HepG2 (cell line): ENCODE results near the gene COPS3. TPM values are rescaled to one million over a fixed set of nuclear protein-coding genes. Genes with fewer than 3 reads are reported as not detected.

Source experiments
- ATAC-seq: fragments of 200-7000 bp; cut with Tn5 transposase; 3 replicates; pipeline ENCODE4 v1.9.1; 2020; ENCODE audit warnings: mild to moderate bottlenecking, moderate library complexity
- BruUV-seq: library from RNA; stranded (reverse); fragments of 400-500 nt; replicated peaks from 2 replicates; lab custom pipeline; 2021; lab: Mats Ljungman, UMichigan
- CTCF ChIA-PET: fragments of 300-600 bp; formaldehyde crosslinking; extraction: SDS; loops from one replicate; lab custom pipeline; 2021; ENCODE audit warnings: low total read pairs, inconsistent platforms, low intra/inter-chr PET ratio; lab: Yijun Ruan, JAX
- POLR2A ChIA-PET: fragments of 350-600 bp; sonication (Branson Sonifier 250); formaldehyde crosslinking; loops from one replicate; lab custom pipeline; 2020; ENCODE audit warnings: antibody characterized with exemption, inconsistent platforms; lab: Yijun Ruan, JAX
- DNase-seq: peaks from one replicate; pipeline ENCODE4 v3.0.0-alpha.2; 2015; ENCODE audit warnings: low spot score
- FAIRE-seq: peaks from 3 replicates; lab custom pipeline; 2011; peaks lifted over from hg19 to GRCh38; lab: Jason Lieb, UNC
- H2AFZ ChIP-seq: one replicate; pipeline ENCODE4 v1.6.1; 2011; ENCODE audit warnings: low read length, inconsistent platforms
- H3K27ac ChIP-seq: fragments of 300-600 bp; 3 replicates; pipeline ENCODE4 v1.8.0; 2011; ENCODE audit warnings: mixed run types, mild to moderate bottlenecking, mixed read lengths, low read length, inconsistent platforms; ENCODE audit not compliant: insufficient read depth; ENCODE audit errors: extremely low read length
- H3K27me3 ChIP-seq, 2 experiments: fragments of 200-600 bp in 1 of 2; 2 replicates in 1 of 2; 3 replicates in 1 of 2; pipeline versions ENCODE4 v1.6.0 to v1.8.0; 2011; ENCODE audit warnings: low read length in 2 of 2, mild to moderate bottlenecking in 2 of 2, moderate library complexity in 2 of 2, inconsistent platforms in 1 of 2; ENCODE audit not compliant: insufficient read depth in 2 of 2, control insufficient read depth in 1 of 2
- H3K36me3 ChIP-seq, 2 experiments: fragments of 200-600 bp in 1 of 2; replicated peaks in 1 of 2; 2 replicates in 1 of 2; 3 replicates in 1 of 2; pipeline versions ENCODE4 v1.5.1 to v1.8.0; 2011; ENCODE audit warnings: low read length in 2 of 2, inconsistent platforms in 1 of 2; ENCODE audit not compliant: insufficient read depth in 2 of 2, control insufficient read depth in 1 of 2
- H3K4me1 ChIP-seq: 2 replicates; pipeline ENCODE4 v1.5.1; 2012; ENCODE audit warnings: low read length, inconsistent platforms; ENCODE audit not compliant: insufficient read depth
- H3K4me2 ChIP-seq: 2 replicates; pipeline ENCODE4 v1.6.0; 2011; ENCODE audit warnings: low read depth, low read length, inconsistent platforms
- H3K4me3 ChIP-seq, 3 experiments: fragments of 200-600 bp in 1 of 3; sonication (generic), shearing (Covaris generic) in 1 of 3; replicated peaks in 1 of 3; 2 replicates each; pipeline ENCODE4 v1.5.1; 2011 to 2016; ENCODE audit warnings: low read length in 3 of 3, inconsistent platforms in 2 of 3, low read depth in 2 of 3, mild to moderate bottlenecking in 2 of 3, control low read depth in 1 of 3, mixed read lengths in 1 of 3; ENCODE audit not compliant: insufficient read depth in 1 of 3
- H3K79me2 ChIP-seq: one replicate; pipeline ENCODE4 v1.6.1; 2011; ENCODE audit warnings: low read length, inconsistent platforms; ENCODE audit not compliant: insufficient read depth
- H3K9ac ChIP-seq: 2 replicates; pipeline ENCODE4 v1.6.0; 2011; ENCODE audit warnings: mild to moderate bottlenecking, low read depth, low read length, inconsistent platforms; ENCODE audit not compliant: insufficient read depth
- H3K9me3 ChIP-seq: 2 replicates; pipeline ENCODE4 v1.5.1; 2012; ENCODE audit warnings: mild to moderate bottlenecking, low read length
- H4K20me1 ChIP-seq: 2 replicates; pipeline ENCODE4 v1.6.0; 2011; ENCODE audit warnings: inconsistent platforms, mild to moderate bottlenecking, low read length, moderate library complexity; ENCODE audit not compliant: insufficient read depth
- FIP1L1 ChIP-seq: fragments of 200-400 bp; formaldehyde crosslinking; IDR thresholded peaks from 2 replicates; pipeline ENCODE4 v1.6.1; 2018; ENCODE audit warnings: low read depth, mild to moderate bottlenecking, low read length, moderate library complexity, borderline replicate concordance; ENCODE audit not compliant: insufficient read depth
- FOXO1 ChIP-seq: sonication (generic); formaldehyde crosslinking; IDR thresholded peaks from 2 replicates; pipeline ENCODE4 v1.4.0; 2020; ENCODE audit warnings: missing genetic modification reagents
- HIVEP1 ChIP-seq: sonication (generic); formaldehyde crosslinking; IDR thresholded peaks from 2 replicates; pipeline ENCODE4 v1.4.0; 2020; ENCODE audit warnings: mild to moderate bottlenecking, missing genetic modification reagents
- LBX2 ChIP-seq: sonication (generic); formaldehyde crosslinking; IDR thresholded peaks from 2 replicates; pipeline ENCODE4 v1.5.0; 2020; ENCODE audit warnings: missing genetic modification reagents, mild to moderate bottlenecking, borderline replicate concordance
- PBX2 ChIP-seq: IDR thresholded peaks from 2 replicates; pipeline ENCODE4 v1.6.1; 2016; ENCODE audit warnings: control low read depth
- SP4 ChIP-seq: sonication (generic); formaldehyde crosslinking; IDR thresholded peaks from 2 replicates; pipeline ENCODE4 v1.8.1; 2023; ENCODE audit warnings: mild to moderate bottlenecking, missing genetic modification reagents
- TAF1 ChIP-seq: sonication (generic); formaldehyde crosslinking; IDR thresholded peaks from 2 replicates; pipeline ENCODE4 v1.4.0; 2020; ENCODE audit warnings: missing genetic modification reagents
- ZFP90 ChIP-seq: sonication (generic); formaldehyde crosslinking; IDR thresholded peaks from 2 replicates; pipeline ENCODE4 v1.8.0; 2022; ENCODE audit warnings: missing genetic modification reagents, mild to moderate bottlenecking, inconsistent platforms, borderline replicate concordance
- ZMYM3 ChIP-seq: sonication (generic); formaldehyde crosslinking; IDR thresholded peaks from 2 replicates; pipeline ENCODE4 v1.5.1; 2020; ENCODE audit warnings: mild to moderate bottlenecking, missing genetic modification reagents
- WGBS: methylation state at CpG from one replicate; pipeline ENCODE4 v1.1.6; 2017; ENCODE audit warnings: low lambda C conversion rate; 5-methylcytosine and 5-hydroxymethylcytosine counted together
- in situ Hi-C: cut with HindIII; loops from 2 replicates; pipeline ENCODE4 v1.10.0; 2017; ENCODE audit warnings: low pct_unique_long_range_greater_than_20kb; ENCODE audit not compliant: extremely low pct_ligation_motif_present
- intact Hi-C: fragments of 100-400 bp; cut with micrococcal nuclease; formaldehyde crosslinking; loops from one replicate; pipeline ENCODE4 v1.10.0; 2022; ENCODE audit not compliant: unreplicated experiment
- polyA plus RNA-seq, 8 experiments: library from polyadenylated mRNA; depleted of rRNA in 3 of 8; stranded (reverse) in 7 of 8; unstranded in 1 of 8; fragments of >200 nt; fragmentation: Illumina TruSeq in 4 of 8; extraction: Trizol in 4 of 8; gene quantifications; 2 replicates each; pipeline versions ENCODE4 v1.2.1 to v1.2.3, GENCODE V29; 2011 to 2016; ENCODE audit warnings: low read depth in 4 of 8, missing spikeins in 1 of 8, mixed read lengths in 1 of 8; ENCODE audit not compliant: insufficient read depth in 1 of 8
- total RNA-seq, 5 experiments: library from RNA; depleted of rRNA; stranded (reverse); fragments of >200 nt; fragmentation: Illumina TruSeq; extraction: Trizol; gene quantifications; 2 replicates each; pipeline ENCODE4 v1.2.3, GENCODE V29; 2016; ENCODE audit warnings: low read depth in 1 of 5
- TF ChIP-seq, protein P1 (sequence below): sonication (generic); IDR thresholded peaks from 2 replicates; pipeline ENCODE4 v1.6.1; 2016; ENCODE audit warnings: low read depth, borderline replicate concordance

COPS3 gene
- total and polyA plus RNA-seq, 2 of the 13 experiments (the other 11 are each of a cell fraction or from before 2014, with no cell fraction given), result 46.3 to 103 TPM

GRCh38 chr17:17246879-17247278 lies 34.2 kb downstream of the COPS3 start:
- Histone ChIP-seq H2AFZ (no peak overlapping the region), H3K4me1 (no peaks in the 10 kb centered on the region), H3K27ac (no peak overlapping the region), H3K79me2 (no peaks in the 10 kb centered on the region), H3K9ac (no peak overlapping the region), H3K4me3 (no peak overlapping the region), H3K4me2 (no peak overlapping the region), H3K36me3 (peaks cover 3 to 33% of the 10 kb centered on the region in 2 experiments; a peak in 3 of 5 replicates), H3K9me3 (no peaks in the 10 kb centered on the region), H4K20me1 (no peaks in the 10 kb centered on the region), H3K27me3 (no peaks in the 10 kb centered on the region)
- intact Hi-C loops (no loop called here), in situ Hi-C loops (no loop called here)
- ChIA-PET CTCF (no interaction called here), POLR2A (no interaction called here)
- 93% methylated on average over 3 of the region's 3 CpGs for WGBS
- ATAC-seq (no peak), FAIRE-seq (no peak), DNase-seq (no peak)
- no peak for TF ChIP-seq PBX2
- no peak for TF ChIP-seq FOXO1 (CRISPR knock-in tag)
- no peak for TF ChIP-seq ZFP90 (CRISPR knock-in tag)
- TF ChIP-seq, protein P1, sequence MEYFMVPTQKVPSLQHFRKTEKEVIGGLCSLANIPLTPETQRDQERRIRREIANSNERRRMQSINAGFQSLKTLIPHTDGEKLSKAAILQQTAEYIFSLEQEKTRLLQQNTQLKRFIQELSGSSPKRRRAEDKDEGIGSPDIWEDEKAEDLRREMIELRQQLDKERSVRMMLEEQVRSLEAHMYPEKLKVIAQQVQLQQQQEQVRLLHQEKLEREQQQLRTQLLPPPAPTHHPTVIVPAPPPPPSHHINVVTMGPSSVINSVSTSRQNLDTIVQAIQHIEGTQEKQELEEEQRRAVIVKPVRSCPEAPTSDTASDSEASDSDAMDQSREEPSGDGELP, result no peak
- no TSS peak for BruUV-seq

- FAIRE-seq, result no peak
- intact Hi-C loops (no loop called here), in situ Hi-C loops (no loop called here)
- ChIA-PET CTCF (no interaction called here), POLR2A (no interaction called here)
- TF ChIP-seq LBX2 (CRISPR knock-in tag), result no peak
- TF ChIP-seq ZMYM3 (CRISPR knock-in tag), result no peak
- TF ChIP-seq HIVEP1, result no peak
- no peak for TF ChIP-seq SP4 (CRISPR knock-in tag)
- no peak for TF ChIP-seq FIP1L1
- TF ChIP-seq TAF1, result no peak
- Histone ChIP-seq H3K9ac (no peak overlapping the region), H3K4me3 (no peak overlapping the region), H3K9me3 (no peaks in the 10 kb centered on the region), H3K36me3 (peaks cover 2 to 21% of the 10 kb centered on the region in 2 experiments; a peak in 3 of 5 replicates), H3K4me2 (no peak overlapping the region), H4K20me1 (no peaks in the 10 kb centered on the region), H3K4me1 (peaks cover 6% of the 10 kb centered on the region), H3K27me3 (no peaks in the 10 kb centered on the region), H3K27ac (no peak overlapping the region), H3K79me2 (no peaks in the 10 kb centered on the region), H2AFZ (no peak overlapping the region)
- no TSS peak for BruUV-seq
- 93% methylated on average over 6 of the region's 6 CpGs for WGBS
- DNase-seq, result no peak
- no peak for ATAC-seq
Observed at GRCh38 chr17:17243163-17243562, 37.9 kb downstream of the COPS3 start.
